ENCODE results near the gene EEIG2.

EEIG2 gene

DNA sequence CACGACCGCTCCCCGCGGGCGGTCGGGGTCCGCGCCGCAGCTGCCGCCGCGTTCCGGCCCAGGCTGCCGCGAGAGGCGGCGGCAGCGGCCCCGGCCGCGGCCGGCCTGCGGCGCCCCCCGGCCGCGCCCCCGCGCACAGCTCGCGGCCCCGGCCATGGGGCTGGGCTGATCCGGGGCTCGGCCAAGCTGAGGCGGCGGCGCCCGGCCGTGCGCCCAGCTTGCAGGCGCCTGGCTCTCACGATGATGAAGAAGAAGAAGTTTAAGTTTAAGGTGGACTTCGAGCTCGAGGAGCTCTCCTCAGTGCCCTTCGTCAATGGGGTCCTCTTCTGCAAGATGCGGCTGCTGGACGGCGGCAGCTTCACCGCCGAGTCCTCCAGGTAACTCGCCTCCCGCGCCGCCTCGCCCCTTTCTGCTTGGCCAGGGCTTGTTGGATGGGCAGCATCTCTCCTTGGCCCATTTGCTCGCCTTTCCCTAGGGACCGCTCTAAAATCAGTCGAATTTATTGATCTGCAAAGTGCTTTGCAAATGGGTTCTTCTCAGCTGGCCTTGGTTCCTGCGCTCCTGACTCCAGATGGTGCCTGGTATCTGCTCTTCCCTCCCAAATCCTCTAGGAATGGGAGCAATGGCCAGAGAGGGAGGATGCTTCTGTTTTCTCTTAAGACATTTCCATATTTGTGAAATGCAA, 431 bp downstream of the EEIG2 start:
- ATAC-seq (replicated peaks): peak; percentile 33 to 40
- Mint-ChIP-seq H3K36me3 (peaks cover 10 to 13% of the 10 kb centered on the region in 2 donors), H3K9me3 (no peaks in the 10 kb centered on the region), H3K27me3 (no peaks in the 10 kb centered on the region), H3K4me1 (peaks cover 11 to 29% of the 10 kb centered on the region in 2 donors), H3K4me3 (peak overlapping the region; percentile 95), H3K27ac (peak overlapping the region; percentile 96)
- no peak for DNase-seq

DNA sequence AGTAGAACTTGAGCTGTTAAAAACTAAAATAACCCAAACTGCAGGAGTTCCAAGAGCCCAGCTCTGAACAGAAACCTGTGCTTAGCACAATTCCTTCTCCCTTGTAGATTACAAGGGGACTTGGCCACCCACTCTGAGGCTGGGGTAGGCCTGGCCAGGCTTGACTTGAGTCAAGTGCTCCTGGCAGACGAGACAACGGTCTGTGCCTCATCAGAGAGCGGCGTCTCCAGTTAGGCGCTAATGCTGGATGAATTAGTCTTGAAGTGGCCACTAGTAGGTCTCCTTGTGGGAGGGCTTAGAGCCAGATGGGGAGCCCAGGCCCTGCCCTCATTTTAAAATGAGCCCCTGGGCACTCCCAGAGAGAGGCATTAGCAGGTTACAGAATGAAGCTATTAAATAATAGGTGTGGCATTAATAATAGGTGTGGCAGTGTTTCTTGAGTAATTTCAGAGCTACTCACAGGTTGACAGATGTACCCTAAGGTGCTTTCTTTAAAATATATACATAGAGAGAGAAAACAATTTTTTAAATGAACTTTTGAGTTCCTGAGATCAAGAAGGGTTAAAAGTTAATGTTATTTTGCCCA, 1.1 kb downstream of the EEIG2 start:
- Mint-ChIP-seq H3K27ac (peak overlapping the region; percentile 96), H3K9me3 (no peaks in the 10 kb centered on the region), H3K4me1 (peaks cover 11 to 25% of the 10 kb centered on the region in 2 donors), H3K36me3 (peaks cover 10 to 13% of the 10 kb centered on the region in 2 donors), H3K27me3 (no peaks in the 10 kb centered on the region), H3K4me3 (peak overlapping the region; percentile 95)
- ATAC-seq (replicated peaks) (peak; percentile 63 to 65), DNase-seq (peak; percentile 62)

DNA sequence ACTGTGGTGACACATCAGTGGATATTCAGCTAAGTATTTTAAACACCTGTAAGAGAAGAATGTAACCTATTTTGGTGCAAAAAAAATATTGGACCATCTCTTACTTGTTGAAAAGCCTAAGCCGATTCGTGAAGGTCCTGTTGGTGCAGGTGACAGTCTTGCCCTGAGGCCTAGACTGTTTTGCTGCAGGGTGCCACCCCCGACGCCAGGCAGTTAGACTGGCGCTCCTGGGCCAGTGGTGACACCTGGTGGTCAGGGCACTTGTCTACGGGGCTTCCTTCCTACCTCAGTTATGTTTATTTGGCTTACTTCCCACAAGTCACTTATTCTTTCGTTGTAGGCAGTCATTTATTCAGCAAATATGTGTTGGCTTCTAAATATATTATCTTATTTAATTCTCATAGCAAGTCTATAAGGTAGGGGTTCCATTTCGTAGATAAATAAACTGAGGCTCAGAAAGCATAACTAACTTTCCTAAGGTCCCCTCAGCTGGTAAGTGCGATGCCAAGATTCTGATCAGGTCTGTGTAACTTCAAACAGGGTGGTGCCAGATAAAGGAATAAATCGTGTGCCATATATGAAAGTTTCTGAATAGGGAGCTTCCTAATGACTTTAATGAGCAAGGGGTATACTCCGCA, 1.9 kb downstream of the EEIG2 start:
- peak; percentile 73 for DNase-seq
- Mint-ChIP-seq H3K36me3 (peaks cover 10 to 13% of the 10 kb centered on the region in 2 donors), H3K4me3 (peak overlapping the region; percentile 61 to 70), H3K27me3 (no peaks in the 10 kb centered on the region), H3K4me1 (peaks cover 12 to 25% of the 10 kb centered on the region in 2 donors), H3K9me3 (no peaks in the 10 kb centered on the region), H3K27ac (no peak overlapping the region)
- ATAC-seq (replicated peaks): peak; percentile 60 to 66

DNA sequence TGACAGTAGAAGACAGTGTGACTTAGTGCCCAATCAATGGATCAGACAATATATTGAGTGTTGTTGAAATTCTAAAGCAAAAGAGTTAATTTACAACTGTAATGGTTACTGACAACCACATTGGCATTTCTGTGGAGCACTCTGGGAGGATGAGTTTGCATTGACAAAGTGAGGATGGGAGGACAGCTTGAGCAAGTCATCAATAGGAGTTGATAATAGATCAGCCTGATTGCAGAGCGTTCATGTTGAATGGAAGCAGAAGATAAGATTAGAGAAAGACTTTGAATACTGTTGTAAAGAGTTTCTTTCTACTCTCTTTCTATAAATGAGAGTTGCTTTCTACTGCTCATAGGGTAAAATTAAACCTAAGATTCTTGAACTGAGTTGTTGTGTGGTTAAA, 3.9 kb downstream of the EEIG2 start:
- ATAC-seq (replicated peaks) (no peak), DNase-seq (no peak)
- Mint-ChIP-seq H3K27ac (no peak overlapping the region), H3K27me3 (no peaks in the 10 kb centered on the region), H3K36me3 (peaks cover 10 to 16% of the 10 kb centered on the region in 2 donors), H3K9me3 (no peaks in the 10 kb centered on the region), H3K4me1 (peaks cover 12 to 34% of the 10 kb centered on the region in 2 donors), H3K4me3 (peak overlapping the region; percentile 10 to 20)

DNA sequence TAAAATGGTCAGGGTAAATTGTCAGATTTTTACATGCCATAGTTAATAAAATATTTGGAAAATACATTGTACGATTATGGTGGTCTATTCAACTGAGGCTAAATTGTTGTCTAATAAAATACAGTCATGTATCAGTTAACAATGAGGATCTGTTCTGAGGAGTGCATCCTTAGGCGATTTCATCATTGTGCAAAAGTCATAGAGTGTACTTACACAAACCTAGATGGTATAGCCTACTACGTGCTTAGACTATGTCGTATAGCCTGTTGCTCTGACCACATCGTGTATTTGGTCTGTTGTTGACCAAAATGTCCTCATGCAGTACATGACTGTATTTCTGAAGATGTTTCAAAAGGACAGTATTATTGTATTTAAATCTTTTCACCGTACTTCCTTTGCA, 5.2 kb downstream of the EEIG2 start:
- no peak overlapping the region for H3K27ac Mint-ChIP-seq
- H3K27me3 Mint-ChIP-seq: no peaks in the 10 kb centered on the region
- H3K4me1 Mint-ChIP-seq: peaks cover 8 to 36% of the 10 kb centered on the region in 2 donors
- no peak for DNase-seq
- peaks cover 10 to 17% of the 10 kb centered on the region in 2 donors for H3K36me3 Mint-ChIP-seq
- H3K4me3 Mint-ChIP-seq: no peak overlapping the region
- H3K9me3 Mint-ChIP-seq: no peaks in the 10 kb centered on the region
- ATAC-seq (replicated peaks): no peak

DNA sequence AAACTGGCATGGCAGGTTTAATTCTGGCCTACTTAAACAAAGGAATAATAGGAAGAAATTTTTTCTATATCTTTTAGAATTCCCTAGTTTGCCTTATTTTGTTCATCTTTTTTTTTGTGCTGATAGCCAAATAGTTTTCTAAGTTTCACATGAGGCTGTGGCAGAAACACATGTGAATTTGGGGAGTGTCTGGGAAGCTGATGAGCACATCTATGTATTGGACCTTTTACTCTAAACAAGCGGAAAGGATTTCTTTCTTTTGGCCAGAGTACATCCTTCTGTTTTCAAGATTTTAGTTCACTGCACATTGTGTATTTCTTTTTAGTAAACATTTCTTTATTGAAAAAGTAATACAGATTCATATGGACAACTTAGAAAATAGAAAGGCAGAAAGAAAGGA, 5.6 kb downstream of the EEIG2 start:
- ATAC-seq (replicated peaks) (no peak), DNase-seq (no peak)
- no peak overlapping the region for H3K27ac Mint-ChIP-seq
- no peak overlapping the region for H3K4me3 Mint-ChIP-seq
- peaks cover 10 to 17% of the 10 kb centered on the region in 2 donors for H3K36me3 Mint-ChIP-seq
- peaks cover 8 to 36% of the 10 kb centered on the region in 2 donors for H3K4me1 Mint-ChIP-seq
- H3K9me3 Mint-ChIP-seq: no peaks in the 10 kb centered on the region
- H3K27me3 Mint-ChIP-seq: no peaks in the 10 kb centered on the region

DNA sequence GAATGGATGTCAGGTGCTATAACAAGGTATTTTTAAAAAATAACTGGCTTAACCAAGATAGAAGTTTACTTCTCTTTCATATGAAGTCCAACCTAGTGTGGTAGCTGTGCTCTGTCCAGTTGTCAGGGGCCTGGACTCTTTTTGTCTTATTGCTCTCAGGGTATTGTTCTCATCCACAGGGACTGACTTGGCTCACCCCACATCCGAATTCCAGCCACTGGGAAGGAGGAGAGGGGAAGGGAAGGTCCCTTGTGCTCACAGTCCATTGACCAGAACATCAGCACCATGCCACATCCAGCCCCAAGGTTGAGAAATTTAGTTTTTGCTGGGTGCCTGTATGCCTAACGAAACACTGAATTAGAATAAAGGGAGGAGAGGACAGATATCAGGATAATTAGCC, 8.7 kb downstream of the EEIG2 start:
- Mint-ChIP-seq H3K4me1 (peaks cover 4 to 20% of the 10 kb centered on the region in 2 donors), H3K9me3 (no peaks in the 10 kb centered on the region), H3K36me3 (peaks cover 6 to 10% of the 10 kb centered on the region in 2 donors), H3K27me3 (no peaks in the 10 kb centered on the region), H3K4me3 (no peak overlapping the region), H3K27ac (no peak overlapping the region)
- DNase-seq (no peak), ATAC-seq (replicated peaks) (no peak)

DNA sequence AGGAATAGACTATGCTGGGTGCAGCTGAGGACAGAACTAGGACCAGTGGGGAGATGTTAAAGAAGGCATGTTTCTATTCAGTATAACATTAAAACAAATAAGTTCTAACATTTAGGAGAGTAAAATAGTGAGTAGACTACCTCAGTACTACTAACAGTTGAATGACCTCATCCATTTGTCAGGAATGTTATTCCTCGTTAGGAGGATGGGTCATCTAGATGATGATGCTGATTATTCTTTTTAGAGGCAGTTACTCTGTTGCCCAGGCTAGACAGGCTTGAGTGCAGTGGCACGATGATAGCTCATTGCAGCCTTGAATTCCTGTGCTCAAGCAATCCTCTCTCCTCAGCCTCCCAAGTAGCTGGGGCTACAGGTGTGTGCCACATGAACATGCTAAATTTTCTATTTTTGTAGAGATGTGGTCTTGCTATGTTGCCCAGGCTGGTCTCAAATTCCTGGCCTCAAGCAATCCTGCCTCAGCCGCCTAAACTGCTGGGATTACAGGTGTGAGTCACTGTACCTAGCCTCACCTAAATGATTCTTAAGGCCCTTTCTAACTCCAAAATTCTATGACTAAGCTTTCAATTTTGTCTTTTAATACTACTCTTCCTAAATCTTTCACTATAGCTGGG, 9.3 kb downstream of the EEIG2 start:
- no peak overlapping the region for H3K27ac Mint-ChIP-seq
- no peak for DNase-seq
- no peak for ATAC-seq (replicated peaks)
- no peak overlapping the region for H3K4me3 Mint-ChIP-seq
- peaks cover 0 to 2% of the 10 kb centered on the region in 2 donors for H3K9me3 Mint-ChIP-seq
- H3K4me1 Mint-ChIP-seq: peaks cover 1 to 17% of the 10 kb centered on the region in 2 donors
- H3K27me3 Mint-ChIP-seq: no peaks in the 10 kb centered on the region
- H3K36me3 Mint-ChIP-seq: peaks cover 1 to 7% of the 10 kb centered on the region in 2 donors

DNA sequence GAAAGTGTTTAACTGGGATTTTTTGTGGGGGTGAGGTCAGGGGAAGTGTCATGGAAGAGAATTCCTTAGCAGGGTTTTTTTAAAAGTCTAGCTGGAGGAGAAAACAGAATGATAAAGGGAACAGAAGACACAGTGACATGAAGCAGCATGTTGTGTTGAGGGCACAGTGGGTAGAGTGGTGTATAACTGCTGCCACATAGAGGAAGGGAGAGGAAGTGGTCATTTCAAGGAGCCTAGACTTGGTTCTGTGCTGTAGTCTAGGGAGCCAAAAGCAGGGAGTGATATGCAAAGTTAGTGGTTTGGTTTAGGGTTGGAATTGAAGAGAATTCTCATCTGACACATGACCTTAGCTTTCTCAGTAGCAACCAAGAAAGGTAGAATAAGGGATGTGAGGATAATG, 10.2 kb downstream of the EEIG2 start:
- Mint-ChIP-seq H3K9me3 (peaks cover 0 to 3% of the 10 kb centered on the region in 2 donors), H3K36me3 (peaks cover under 1 to 9% of the 10 kb centered on the region in 2 donors), H3K4me1 (peaks cover 1 to 18% of the 10 kb centered on the region in 2 donors), H3K27ac (no peak overlapping the region), H3K4me3 (no peak overlapping the region), H3K27me3 (no peaks in the 10 kb centered on the region)
- ATAC-seq (replicated peaks): peak; percentile 99 to 100
- no peak for DNase-seq

DNA sequence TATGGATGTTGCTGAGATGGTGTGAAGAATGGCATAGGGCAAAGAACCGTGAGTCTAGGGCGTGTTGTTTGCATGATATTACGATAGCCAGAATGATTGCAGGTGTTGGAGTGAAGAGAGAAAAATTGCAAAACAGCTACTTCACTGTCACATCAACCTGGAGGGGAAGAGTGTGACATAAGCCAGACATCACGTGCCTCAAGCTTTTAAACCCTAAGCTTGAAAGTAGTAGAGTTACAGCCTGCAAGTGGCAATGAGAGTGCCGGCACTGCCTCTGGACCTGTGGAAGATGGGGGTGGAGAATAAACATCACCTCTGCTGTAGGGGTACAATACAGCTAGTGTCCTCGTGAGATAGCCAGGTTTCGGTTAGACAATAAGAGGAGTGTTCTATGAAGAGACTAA, 11.1 kb downstream of the EEIG2 start:
- Mint-ChIP-seq H3K4me1 (peaks cover 6 to 27% of the 10 kb centered on the region in 2 donors), H3K27ac (no peak overlapping the region), H3K27me3 (no peaks in the 10 kb centered on the region), H3K36me3 (peaks cover 6 to 17% of the 10 kb centered on the region in 2 donors), H3K4me3 (no peak overlapping the region), H3K9me3 (peaks cover 0 to 3% of the 10 kb centered on the region in 2 donors)
- ATAC-seq (replicated peaks): no peak
- no peak for DNase-seq

DNA sequence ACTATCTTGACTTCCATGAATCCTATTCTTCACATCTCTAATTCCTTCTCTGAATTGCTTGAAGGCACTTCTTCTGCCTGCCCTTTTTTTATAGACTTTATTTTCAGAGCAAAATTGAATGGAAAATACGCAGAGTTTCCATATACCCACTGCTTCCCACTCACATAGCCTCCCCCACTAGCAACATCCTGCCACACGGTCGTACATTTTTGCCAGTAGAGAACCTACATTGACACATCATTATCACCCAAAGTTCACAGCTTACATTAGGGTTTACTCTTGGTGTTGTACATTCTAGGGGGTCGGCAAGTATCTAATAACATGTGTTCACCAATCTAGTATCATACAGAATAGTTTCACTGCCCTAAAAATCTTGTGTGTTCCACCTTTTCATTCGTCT, 12.3 kb downstream of the EEIG2 start:
- H3K27me3 Mint-ChIP-seq: no peaks in the 10 kb centered on the region
- H3K36me3 Mint-ChIP-seq: peaks cover 6 to 18% of the 10 kb centered on the region in 2 donors
- H3K27ac Mint-ChIP-seq: no peak overlapping the region
- DNase-seq: no peak
- peaks cover 5 to 27% of the 10 kb centered on the region in 2 donors for H3K4me1 Mint-ChIP-seq
- peaks cover 0 to 3% of the 10 kb centered on the region in 2 donors for H3K9me3 Mint-ChIP-seq
- no peak for ATAC-seq (replicated peaks)
- no peak overlapping the region for H3K4me3 Mint-ChIP-seq

DNA sequence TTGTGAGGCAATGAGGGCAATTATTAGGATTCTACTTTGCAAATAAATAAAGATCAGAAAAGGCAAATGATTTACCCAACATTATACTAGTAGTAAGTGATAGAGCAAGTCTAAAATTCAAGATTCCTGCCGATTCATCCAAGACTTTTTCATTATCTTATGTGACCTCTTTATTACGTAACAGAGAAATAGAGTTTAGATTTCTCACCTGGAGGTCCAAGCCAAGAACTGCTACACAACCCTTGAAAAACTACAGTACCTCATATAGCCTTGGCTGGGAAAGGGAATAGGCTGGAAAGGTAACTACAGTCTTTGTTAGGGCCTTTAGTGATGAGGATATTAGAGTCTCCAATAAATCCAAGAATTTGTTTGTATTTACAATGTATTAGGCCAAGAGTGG, 13.3 kb downstream of the EEIG2 start:
- ATAC-seq (replicated peaks) (no peak), DNase-seq (no peak)
- Mint-ChIP-seq H3K36me3 (peaks cover 6 to 18% of the 10 kb centered on the region in 2 donors), H3K27me3 (no peaks in the 10 kb centered on the region), H3K4me3 (no peak overlapping the region), H3K9me3 (peaks cover 0 to 3% of the 10 kb centered on the region in 2 donors), H3K27ac (no peak overlapping the region), H3K4me1 (peaks cover 5 to 22% of the 10 kb centered on the region in 2 donors)

DNA sequence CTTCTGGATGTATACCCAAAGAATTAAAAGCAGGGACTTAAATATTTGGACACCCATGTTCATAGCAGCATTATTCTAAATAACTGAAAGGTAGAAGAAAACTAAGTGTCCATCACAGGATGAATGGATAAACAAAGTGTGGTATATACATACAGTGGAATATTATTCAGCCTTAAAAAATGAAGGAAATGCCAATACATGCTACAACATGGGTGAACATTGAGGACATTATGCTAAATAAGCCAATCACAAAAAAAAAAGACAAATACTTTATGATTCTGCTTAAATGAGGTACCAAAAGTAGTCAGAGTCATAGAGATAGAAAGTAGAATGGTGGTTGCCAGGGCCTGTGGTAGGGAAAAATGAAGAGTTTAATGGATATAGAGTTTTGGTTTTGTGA, 14.1 kb downstream of the EEIG2 start:
- no peak overlapping the region for H3K27ac Mint-ChIP-seq
- H3K9me3 Mint-ChIP-seq: peaks cover 0 to 5% of the 10 kb centered on the region in 2 donors
- H3K4me1 Mint-ChIP-seq: peaks cover 5 to 16% of the 10 kb centered on the region in 2 donors
- H3K4me3 Mint-ChIP-seq: no peak overlapping the region
- DNase-seq (no peak), ATAC-seq (replicated peaks) (no peak)
- no peaks in the 10 kb centered on the region for H3K27me3 Mint-ChIP-seq
- peaks cover 9 to 17% of the 10 kb centered on the region in 2 donors for H3K36me3 Mint-ChIP-seq

DNA sequence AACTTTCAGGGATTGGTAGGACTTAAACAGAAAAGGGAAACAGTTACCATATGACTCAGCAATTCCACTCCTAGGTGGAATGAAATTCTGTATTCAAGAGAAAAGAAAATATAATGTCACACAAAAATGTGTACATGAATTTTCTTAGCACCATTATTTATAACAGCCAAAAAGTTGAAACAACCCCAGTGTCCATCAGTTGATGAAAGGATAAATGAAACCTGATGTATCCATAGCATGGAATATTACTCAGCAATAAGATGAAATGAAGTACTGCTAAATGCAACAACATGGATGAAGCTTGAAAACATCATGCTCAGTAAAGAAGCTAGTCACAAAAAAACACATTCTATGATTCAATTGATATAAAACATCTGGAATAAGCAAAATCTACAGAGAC, 15.5 kb downstream of the EEIG2 start:
- Mint-ChIP-seq H3K27ac (no peak overlapping the region), H3K4me1 (peaks cover 9 to 21% of the 10 kb centered on the region in 2 donors), H3K36me3 (peaks cover 17 to 22% of the 10 kb centered on the region in 2 donors), H3K4me3 (no peak overlapping the region), H3K9me3 (peaks cover 5 to 9% of the 10 kb centered on the region in 2 donors), H3K27me3 (no peaks in the 10 kb centered on the region)
- ATAC-seq (replicated peaks) (no peak), DNase-seq (no peak)

Data from stimulated activated naive B cell treated with anti-CD40 and anti-IgM and Interleukin-4, amounts not matched to agents 10 μg/mL and 1 μg/mL and 100 μg/mL, for 72 hours (primary cell).